ENCODE measurements around the gene PRKAR1B.

Gene PRKAR1B

DNA sequence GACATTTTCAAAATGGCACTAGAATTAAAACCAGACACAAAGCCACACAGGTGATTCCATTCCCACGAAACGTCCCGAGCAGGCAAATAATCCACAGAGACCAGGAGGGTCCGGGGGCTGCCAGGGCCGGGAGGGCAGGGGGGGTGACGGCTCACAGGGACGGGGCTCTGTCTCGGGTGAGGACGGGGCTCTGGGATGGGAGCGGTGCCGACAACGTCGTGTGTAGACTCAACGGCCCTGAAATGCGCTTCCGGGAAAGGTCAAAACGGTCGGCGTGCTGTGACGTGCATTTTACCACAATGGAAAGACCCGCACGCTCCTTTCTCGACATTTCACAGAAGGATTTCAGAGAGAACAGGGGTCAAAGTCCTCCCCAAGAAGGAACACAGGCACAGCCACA is 144.2 kb downstream of the PRKAR1B start (continued):
- TF ChIP-seq ZBTB48 (tag by site-specific recombination; IDR thresholded peaks at IDR 0.05) (no peak), ZNF2 (tag by site-specific recombination; IDR thresholded peaks at IDR 0.05) (no peak), ZNF423 (tag by site-specific recombination; IDR thresholded peaks at IDR 0.05) (no peak), REPIN1 (tag by site-specific recombination; IDR thresholded peaks at IDR 0.05; ENCODE audit: low read depth) (no peak), ZNF654 (tag by site-specific recombination; IDR thresholded peaks at IDR 0.05; ENCODE audit: low read depth) (no peak), IKZF3 (tag by site-specific recombination; IDR thresholded peaks at IDR 0.05) (no peak), GLIS2 (tag by site-specific recombination; IDR thresholded peaks at IDR 0.05) (no peak)
- TF ChIP-seq, protein P1, sequence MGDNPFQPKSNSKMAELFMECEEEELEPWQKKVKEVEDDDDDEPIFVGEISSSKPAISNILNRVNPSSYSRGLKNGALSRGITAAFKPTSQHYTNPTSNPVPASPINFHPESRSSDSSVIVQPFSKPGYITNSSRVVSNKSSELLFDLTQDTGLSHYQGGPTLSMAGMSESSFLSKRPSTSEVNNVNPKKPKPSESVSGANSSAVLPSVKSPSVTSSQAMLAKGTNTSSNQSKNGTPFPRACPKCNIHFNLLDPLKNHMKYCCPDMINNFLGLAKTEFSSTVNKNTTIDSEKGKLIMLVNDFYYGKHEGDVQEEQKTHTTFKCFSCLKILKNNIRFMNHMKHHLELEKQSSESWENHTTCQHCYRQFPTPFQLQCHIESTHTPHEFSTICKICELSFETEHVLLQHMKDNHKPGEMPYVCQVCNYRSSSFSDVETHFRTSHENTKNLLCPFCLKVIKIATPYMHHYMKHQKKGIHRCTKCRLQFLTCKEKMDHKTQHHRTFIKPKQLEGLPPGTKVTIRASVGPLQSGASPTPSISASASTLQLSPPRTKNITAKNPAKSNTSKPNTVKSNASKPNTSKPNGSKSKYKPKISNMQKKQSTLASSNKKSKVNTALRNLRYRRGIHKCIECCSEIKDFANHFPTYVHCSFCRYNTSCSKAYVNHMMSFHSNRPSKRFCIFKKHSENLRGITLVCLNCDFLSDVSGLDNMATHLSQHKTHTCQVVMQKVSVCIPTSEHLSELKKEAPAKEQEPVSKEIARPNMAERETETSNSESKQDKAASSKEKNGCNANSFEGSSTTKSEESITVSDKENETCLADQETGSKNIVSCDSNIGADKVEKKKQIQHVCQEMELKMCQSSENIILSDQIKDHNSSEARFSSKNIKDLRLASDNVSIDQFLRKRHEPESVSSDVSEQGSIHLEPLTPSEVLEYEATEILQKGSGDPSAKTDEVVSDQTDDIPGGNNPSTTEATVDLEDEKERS (tag by site-specific recombination; IDR thresholded peaks at IDR 0.05), result no peak
- TF ChIP-seq, protein P2, sequence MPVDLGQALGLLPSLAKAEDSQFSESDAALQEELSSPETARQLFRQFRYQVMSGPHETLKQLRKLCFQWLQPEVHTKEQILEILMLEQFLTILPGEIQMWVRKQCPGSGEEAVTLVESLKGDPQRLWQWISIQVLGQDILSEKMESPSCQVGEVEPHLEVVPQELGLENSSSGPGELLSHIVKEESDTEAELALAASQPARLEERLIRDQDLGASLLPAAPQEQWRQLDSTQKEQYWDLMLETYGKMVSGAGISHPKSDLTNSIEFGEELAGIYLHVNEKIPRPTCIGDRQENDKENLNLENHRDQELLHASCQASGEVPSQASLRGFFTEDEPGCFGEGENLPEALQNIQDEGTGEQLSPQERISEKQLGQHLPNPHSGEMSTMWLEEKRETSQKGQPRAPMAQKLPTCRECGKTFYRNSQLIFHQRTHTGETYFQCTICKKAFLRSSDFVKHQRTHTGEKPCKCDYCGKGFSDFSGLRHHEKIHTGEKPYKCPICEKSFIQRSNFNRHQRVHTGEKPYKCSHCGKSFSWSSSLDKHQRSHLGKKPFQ (tag by site-specific recombination; IDR thresholded peaks at IDR 0.05), result no peak
- TF ChIP-seq, protein P3, sequence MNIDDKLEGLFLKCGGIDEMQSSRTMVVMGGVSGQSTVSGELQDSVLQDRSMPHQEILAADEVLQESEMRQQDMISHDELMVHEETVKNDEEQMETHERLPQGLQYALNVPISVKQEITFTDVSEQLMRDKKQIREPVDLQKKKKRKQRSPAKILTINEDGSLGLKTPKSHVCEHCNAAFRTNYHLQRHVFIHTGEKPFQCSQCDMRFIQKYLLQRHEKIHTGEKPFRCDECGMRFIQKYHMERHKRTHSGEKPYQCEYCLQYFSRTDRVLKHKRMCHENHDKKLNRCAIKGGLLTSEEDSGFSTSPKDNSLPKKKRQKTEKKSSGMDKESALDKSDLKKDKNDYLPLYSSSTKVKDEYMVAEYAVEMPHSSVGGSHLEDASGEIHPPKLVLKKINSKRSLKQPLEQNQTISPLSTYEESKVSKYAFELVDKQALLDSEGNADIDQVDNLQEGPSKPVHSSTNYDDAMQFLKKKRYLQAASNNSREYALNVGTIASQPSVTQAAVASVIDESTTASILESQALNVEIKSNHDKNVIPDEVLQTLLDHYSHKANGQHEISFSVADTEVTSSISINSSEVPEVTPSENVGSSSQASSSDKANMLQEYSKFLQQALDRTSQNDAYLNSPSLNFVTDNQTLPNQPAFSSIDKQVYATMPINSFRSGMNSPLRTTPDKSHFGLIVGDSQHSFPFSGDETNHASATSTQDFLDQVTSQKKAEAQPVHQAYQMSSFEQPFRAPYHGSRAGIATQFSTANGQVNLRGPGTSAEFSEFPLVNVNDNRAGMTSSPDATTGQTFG (tag by site-specific recombination; IDR thresholded peaks at IDR 0.05; ENCODE audit: borderline replicate concordance), result no peak

DNA sequence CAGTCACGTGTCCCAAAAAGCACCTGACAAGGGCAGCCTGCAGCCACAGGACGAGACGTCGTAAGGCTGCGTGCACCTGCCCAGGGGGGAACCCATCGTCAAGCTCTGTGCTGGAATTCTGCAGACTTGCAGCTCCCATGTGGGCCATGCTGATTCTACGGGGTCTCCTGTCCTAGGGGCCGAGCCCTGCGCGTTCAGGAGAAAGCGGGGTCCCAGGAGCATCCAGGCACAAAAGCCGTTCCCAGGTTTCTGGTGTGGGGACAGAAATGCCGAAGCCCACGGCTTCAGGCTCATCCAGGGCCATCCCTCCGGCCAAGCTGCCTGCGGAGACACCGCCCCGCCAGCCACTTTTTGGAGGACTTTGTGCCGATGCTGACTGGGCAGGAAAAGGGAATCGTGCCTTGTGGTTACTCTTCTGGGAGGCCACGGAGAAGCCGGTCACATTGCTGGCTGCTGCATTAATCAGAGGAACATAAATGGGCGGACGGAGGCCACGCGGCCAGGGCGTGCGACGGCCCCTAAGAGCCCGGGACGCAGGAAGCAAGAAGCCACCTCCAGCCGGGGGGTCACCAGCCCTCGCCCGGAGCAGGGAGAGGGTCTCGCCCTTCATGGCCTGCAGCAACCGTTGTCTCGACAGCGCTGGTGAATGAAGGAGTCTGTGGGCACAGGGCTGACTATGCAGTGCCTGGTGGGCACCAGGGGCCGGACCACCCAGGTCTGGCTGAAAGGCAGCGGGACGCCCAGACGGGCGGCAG is 144.8 kb downstream of the PRKAR1B start:
- POLR2A ChIA-PET, result no interaction called here
- H3K9me3 ChIP-seq (ENCODE audit: control insufficient read depth, insufficient read depth, low read depth, low read length), result no peaks in the 10 kb centered on the region
- H3K27ac ChIP-seq (ENCODE audit: extremely low read depth, low read depth, low read length), result no peak overlapping the region
- CTCF ChIA-PET, result no interaction called here
- no peak for TF ChIP-seq KLF9 (tag by site-specific recombination; IDR thresholded peaks at IDR 0.05; ENCODE audit: low read depth)
- TF ChIP-seq, protein P4, sequence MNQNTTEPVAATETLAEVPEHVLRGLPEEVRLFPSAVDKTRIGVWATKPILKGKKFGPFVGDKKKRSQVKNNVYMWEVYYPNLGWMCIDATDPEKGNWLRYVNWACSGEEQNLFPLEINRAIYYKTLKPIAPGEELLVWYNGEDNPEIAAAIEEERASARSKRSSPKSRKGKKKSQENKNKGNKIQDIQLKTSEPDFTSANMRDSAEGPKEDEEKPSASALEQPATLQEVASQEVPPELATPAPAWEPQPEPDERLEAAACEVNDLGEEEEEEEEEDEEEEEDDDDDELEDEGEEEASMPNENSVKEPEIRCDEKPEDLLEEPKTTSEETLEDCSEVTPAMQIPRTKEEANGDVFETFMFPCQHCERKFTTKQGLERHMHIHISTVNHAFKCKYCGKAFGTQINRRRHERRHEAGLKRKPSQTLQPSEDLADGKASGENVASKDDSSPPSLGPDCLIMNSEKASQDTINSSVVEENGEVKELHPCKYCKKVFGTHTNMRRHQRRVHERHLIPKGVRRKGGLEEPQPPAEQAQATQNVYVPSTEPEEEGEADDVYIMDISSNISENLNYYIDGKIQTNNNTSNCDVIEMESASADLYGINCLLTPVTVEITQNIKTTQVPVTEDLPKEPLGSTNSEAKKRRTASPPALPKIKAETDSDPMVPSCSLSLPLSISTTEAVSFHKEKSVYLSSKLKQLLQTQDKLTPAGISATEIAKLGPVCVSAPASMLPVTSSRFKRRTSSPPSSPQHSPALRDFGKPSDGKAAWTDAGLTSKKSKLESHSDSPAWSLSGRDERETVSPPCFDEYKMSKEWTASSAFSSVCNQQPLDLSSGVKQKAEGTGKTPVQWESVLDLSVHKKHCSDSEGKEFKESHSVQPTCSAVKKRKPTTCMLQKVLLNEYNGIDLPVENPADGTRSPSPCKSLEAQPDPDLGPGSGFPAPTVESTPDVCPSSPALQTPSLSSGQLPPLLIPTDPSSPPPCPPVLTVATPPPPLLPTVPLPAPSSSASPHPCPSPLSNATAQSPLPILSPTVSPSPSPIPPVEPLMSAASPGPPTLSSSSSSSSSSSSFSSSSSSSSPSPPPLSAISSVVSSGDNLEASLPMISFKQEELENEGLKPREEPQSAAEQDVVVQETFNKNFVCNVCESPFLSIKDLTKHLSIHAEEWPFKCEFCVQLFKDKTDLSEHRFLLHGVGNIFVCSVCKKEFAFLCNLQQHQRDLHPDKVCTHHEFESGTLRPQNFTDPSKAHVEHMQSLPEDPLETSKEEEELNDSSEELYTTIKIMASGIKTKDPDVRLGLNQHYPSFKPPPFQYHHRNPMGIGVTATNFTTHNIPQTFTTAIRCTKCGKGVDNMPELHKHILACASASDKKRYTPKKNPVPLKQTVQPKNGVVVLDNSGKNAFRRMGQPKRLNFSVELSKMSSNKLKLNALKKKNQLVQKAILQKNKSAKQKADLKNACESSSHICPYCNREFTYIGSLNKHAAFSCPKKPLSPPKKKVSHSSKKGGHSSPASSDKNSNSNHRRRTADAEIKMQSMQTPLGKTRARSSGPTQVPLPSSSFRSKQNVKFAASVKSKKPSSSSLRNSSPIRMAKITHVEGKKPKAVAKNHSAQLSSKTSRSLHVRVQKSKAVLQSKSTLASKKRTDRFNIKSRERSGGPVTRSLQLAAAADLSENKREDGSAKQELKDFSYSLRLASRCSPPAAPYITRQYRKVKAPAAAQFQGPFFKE (tag by site-specific recombination; IDR thresholded peaks at IDR 0.05; ENCODE audit: borderline replicate concordance), result no peak
- no peak for TF ChIP-seq ZNF140 (tag by site-specific recombination; IDR thresholded peaks at IDR 0.05)
- H3K36me3 ChIP-seq (ENCODE audit: control insufficient read depth in 2 of 2, insufficient read depth in 1 of 2, low read length in 2 of 2), result no peaks in the 10 kb centered on the region
- no peaks in the 10 kb centered on the region for H3K4me1 ChIP-seq (ENCODE audit: control insufficient read depth, insufficient read depth, low read length)
- no peak overlapping the region for H3K4me3 ChIP-seq (ENCODE audit: low read depth, low read length)
